WTC11 (cell line): Measurements from ENCODE around the gene TAF3.

Experiments
- CTCF ChIP-seq: fragments of 200-600 bp; IDR thresholded peaks from 2 replicates; pipeline ENCODE4 v1.8.0; 2022; ENCODE audit warnings: antibody characterized with exemption
- FOXK1 ChIP-seq: sonication (generic); formaldehyde crosslinking; IDR thresholded peaks from 2 replicates; pipeline ENCODE4 v1.8.0; 2022; ENCODE audit warnings: mild to moderate bottlenecking, moderate library complexity, missing genetic modification reagents
- MAX ChIP-seq: sonication (generic); formaldehyde crosslinking; IDR thresholded peaks from 2 replicates; pipeline ENCODE4 v1.8.0; 2022; ENCODE audit warnings: mild to moderate bottlenecking, missing genetic modification reagents
- TCF7 ChIP-seq: sonication (generic); formaldehyde crosslinking; IDR thresholded peaks from 2 replicates; pipeline ENCODE4 v1.8.0; 2022; ENCODE audit warnings: mild to moderate bottlenecking, low read depth, missing genetic modification reagents, moderate library complexity
- ZNF232 ChIP-seq: sonication (generic); formaldehyde crosslinking; IDR thresholded peaks from 2 replicates; pipeline ENCODE4 v1.8.0; 2022; ENCODE audit warnings: mild to moderate bottlenecking, missing genetic modification reagents

- TF ChIP-seq MAX (CRISPR knock-in tag) (no peak), CTCF (no peak), FOXK1 (no peak), ZNF232 (CRISPR knock-in tag) (no peak), TCF7 (CRISPR knock-in tag) (no peak)
Observed at GRCh38 chr10:7908541-7909210, 90.4 kb downstream of the TAF3 start.
